Body of pancreas (tissue), 4 donors: ENCODE data around the gene ATXN7L2.

Experiments used
- CTCF ChIP-seq, 7 experiments: fragments of 450-650 bp in 4 of 7; fragments of 200-600 bp in 3 of 7; sonication (generic) in 3 of 7; IDR thresholded peaks; one replicate each; pipeline ENCODE4 v1.5.1; 2016 to 2019; ENCODE audit warnings: antibody characterized with exemption in 7 of 7
- POLR2A ChIP-seq, 3 donors: fragments of 450-650 bp; IDR thresholded peaks; one replicate each; pipeline ENCODE4 v1.6.1; 2016; ENCODE audit warnings: antibody characterized with exemption in 3 of 3, mild to moderate bottlenecking in 2 of 3

- TF ChIP-seq POLR2A (IDR thresholded peaks at IDR 0.05) (no peak), CTCF (IDR thresholded peaks at IDR 0.05) (no peak)
These were observed 47.7 kb downstream of the ATXN7L2 start for GRCh38 chr1:109531380-109531779.
